Smooth muscle cell of bladder (primary cell): ENCODE data around the gene CDH13. TPM values are rescaled to one million over a fixed set of nuclear protein-coding genes. Genes with fewer than 3 reads are reported as not detected.

Source experiments
- total RNA-seq: library from RNA; depleted of rRNA; stranded (reverse); fragments of >200 nt; gene quantifications from 2 replicates; pipeline ENCODE4 v1.2.3, GENCODE V29; 2014

CDH13 gene
- total RNA-seq = 36.1 and 61.8 TPM in 2 replicates

GRCh38 chr16:82626791-82627261 lies at the start of gene CDH13:
CDH13 (plus strand) TSS chr16:82626969.

GRCh38 chr16:83807710-83808572 lies 1181.2 kb downstream of the CDH13 start, which contains the start of gene HSBP1:
HSBP1 (plus strand) TSS chr16:83807978; CDS start chr16:83808077, 99 bp downstream.

